B cell (primary cell): ENCODE measurements around the gene THRAP3.

Source experiments
- EZH2 ChIP-seq: IDR thresholded peaks from 2 replicates; pipeline ENCODE4 v1.6.1; 2012; ENCODE audit warnings: borderline replicate concordance, low read depth, mild to moderate bottlenecking, moderate library complexity, low read length; ENCODE audit not compliant: insufficient read depth, poor library complexity, severe bottlenecking
- TF ChIP-seq, protein P1 (sequence below): fragments of 200-600 bp; IDR thresholded peaks from one replicate; pipeline ENCODE4 v1.8.0; 2022; ENCODE audit warnings: antibody characterized with exemption, mild to moderate bottlenecking

DNA sequence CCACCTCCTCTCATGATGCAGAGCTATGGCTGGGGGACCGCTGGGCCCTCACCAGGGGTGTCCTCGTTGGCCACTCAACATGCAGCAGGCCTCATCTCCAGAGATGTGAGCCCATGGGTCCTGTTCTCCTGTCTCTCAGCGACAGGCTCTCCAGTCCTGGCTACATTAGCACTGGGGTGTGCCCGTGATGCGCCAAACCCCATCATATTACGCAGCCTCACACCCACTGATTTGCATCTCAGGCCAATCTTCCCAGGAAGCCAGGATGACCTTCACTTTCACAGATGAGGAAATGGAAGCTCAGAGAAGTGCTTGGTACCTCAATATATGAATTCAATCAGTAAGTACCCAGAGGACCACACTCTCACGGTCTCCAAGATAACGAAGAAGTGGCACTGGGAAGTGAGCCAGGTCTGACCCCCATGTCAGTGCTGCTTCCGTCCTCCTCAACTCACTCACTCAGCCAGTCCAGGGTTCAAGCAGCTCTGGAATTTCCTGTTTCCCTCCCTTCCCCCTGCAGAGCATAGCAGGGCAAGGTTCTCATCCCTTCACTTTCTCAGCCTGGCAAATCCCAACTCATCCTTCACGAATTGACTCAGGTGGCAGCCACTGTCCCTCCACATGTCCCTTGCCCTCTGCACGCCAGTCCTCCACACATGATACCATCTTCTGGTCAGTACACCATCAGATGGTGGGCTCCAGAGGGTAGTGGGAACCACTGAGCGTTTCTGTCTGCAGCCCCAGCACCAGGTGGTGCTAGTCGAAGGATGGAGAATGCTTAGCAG, 128.1 kb downstream of the THRAP3 start:
- no peak for TF ChIP-seq EZH2
- TF ChIP-seq, protein P1, sequence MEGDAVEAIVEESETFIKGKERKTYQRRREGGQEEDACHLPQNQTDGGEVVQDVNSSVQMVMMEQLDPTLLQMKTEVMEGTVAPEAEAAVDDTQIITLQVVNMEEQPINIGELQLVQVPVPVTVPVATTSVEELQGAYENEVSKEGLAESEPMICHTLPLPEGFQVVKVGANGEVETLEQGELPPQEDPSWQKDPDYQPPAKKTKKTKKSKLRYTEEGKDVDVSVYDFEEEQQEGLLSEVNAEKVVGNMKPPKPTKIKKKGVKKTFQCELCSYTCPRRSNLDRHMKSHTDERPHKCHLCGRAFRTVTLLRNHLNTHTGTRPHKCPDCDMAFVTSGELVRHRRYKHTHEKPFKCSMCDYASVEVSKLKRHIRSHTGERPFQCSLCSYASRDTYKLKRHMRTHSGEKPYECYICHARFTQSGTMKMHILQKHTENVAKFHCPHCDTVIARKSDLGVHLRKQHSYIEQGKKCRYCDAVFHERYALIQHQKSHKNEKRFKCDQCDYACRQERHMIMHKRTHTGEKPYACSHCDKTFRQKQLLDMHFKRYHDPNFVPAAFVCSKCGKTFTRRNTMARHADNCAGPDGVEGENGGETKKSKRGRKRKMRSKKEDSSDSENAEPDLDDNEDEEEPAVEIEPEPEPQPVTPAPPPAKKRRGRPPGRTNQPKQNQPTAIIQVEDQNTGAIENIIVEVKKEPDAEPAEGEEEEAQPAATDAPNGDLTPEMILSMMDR: no peak
